GM12891 (cell line): Measurements from ENCODE around the gene PI4KB.

Experiments used
- POLR2A ChIP-seq: IDR thresholded peaks from 2 replicates; pipeline ENCODE4 v1.6.1; 2011; ENCODE audit warnings: low read depth, low read length, control low read depth
- POLR2AphosphoS5 ChIP-seq: IDR thresholded peaks from 2 replicates; pipeline ENCODE4 v1.6.1; 2011; ENCODE audit warnings: low read depth, low read length, control low read depth
- POU2F2 ChIP-seq: IDR thresholded peaks from 2 replicates; pipeline ENCODE4 v1.6.1; 2011; ENCODE audit warnings: low read depth, mild to moderate bottlenecking, control low read depth, low read length, moderate library complexity
- SPI1 ChIP-seq: IDR thresholded peaks from 2 replicates; pipeline ENCODE4 v1.6.1; 2011; ENCODE audit warnings: low read depth, low read length, control low read depth
- TAF1 ChIP-seq: IDR thresholded peaks from 2 replicates; pipeline ENCODE4 v1.6.1; 2011; ENCODE audit warnings: low read depth, low read length, control low read depth

DNA sequence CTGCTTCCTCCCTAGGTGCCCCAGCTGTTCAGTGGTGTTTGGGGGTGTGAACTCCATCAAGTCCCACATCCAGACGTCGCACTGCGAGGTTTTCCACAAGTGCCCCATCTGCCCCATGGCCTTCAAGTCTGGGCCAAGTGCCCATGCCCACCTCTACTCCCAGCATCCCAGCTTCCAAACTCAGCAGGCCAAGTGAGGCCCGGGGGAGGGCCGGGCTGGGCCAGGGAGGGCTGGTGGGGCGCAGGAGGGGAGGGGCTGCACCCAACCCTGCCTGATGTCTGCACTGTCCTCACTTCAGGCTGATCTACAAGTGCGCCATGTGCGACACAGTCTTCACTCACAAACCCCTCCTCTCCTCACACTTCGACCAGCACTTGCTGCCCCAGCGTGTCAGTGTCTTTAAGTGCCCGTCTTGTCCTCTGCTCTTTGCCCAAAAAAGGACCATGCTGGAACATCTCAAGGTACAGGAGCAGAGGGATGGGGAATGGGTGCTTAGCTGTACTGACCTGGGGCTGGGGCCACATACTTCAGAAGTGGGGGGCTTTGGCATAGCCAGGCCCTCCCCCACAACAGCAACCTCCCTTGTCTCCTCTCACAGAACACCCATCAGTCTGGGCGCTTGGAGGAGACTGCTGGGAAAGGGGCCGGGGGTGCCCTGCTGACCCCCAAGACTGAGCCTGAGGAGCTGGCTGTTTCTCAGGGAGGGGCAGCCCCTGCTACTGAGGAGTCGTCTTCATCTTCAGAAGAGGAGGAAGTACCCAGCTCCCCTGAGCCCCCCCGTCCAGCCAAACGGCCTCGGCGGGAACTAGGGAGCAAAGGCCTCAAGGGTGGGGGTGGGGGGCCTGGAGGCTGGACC, 37.9 kb downstream of the PI4KB start:
- TF ChIP-seq POLR2AphosphoS5 (no peak; the same call in 1 of the 2 replicates), POLR2A (no peak), TAF1 (no peak), POU2F2 (no peak), SPI1 (no peak)
